Thyroid gland (tissue), 4 donors: ENCODE data around the gene SPTBN1.

Source experiments
- POLR2A ChIP-seq, 2 donors: fragments of 450-650 bp; IDR thresholded peaks; one replicate each; pipeline ENCODE4 v1.6.1; 2017; ENCODE audit warnings: antibody characterized with exemption in 2 of 2, mild to moderate bottlenecking in 2 of 2, moderate library complexity in 1 of 2
- TF ChIP-seq, protein P1 (sequence below), 6 experiments: fragments of 200-600 bp in 3 of 6; fragments of 450-650 bp in 3 of 6; sonication (generic) in 3 of 6; IDR thresholded peaks; one replicate each; pipeline ENCODE4 v1.5.1; 2016 to 2019; ENCODE audit warnings: antibody characterized with exemption in 6 of 6, mild to moderate bottlenecking in 2 of 6, inconsistent platforms in 1 of 6, moderate library complexity in 1 of 6

DNA sequence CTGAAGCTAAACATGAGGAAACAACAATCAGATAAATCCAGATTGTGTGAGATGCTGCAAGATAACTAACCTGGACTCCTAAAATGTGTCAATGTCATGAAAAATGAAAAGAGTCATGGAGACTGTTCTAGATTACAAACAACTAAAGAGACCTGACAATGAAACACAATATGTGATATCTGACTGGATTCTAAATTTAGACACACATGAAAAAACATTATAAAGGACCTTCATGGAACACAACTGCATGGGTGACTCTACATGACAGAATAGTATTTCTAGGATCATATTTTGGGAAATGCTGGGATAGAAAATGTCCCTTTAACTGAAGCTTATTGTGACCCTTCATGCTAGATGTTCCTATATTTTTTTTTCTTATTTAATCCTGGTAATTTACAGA lies 18.5 kb upstream of the SPTBN1 start:
- TF ChIP-seq, protein P1, sequence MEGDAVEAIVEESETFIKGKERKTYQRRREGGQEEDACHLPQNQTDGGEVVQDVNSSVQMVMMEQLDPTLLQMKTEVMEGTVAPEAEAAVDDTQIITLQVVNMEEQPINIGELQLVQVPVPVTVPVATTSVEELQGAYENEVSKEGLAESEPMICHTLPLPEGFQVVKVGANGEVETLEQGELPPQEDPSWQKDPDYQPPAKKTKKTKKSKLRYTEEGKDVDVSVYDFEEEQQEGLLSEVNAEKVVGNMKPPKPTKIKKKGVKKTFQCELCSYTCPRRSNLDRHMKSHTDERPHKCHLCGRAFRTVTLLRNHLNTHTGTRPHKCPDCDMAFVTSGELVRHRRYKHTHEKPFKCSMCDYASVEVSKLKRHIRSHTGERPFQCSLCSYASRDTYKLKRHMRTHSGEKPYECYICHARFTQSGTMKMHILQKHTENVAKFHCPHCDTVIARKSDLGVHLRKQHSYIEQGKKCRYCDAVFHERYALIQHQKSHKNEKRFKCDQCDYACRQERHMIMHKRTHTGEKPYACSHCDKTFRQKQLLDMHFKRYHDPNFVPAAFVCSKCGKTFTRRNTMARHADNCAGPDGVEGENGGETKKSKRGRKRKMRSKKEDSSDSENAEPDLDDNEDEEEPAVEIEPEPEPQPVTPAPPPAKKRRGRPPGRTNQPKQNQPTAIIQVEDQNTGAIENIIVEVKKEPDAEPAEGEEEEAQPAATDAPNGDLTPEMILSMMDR (IDR thresholded peaks at IDR 0.05), result no peak
- no peak for TF ChIP-seq POLR2A (IDR thresholded peaks at IDR 0.05)
